HuH-7.5 (cell line): Measurements from ENCODE around the gene KCNMA1.

Source experiments
- DNase-seq: peaks from one replicate; pipeline ENCODE4 v3.0.0; 2011; ENCODE audit warnings: low spot score

KCNMA1 gene

GRCh38 chr10:77201135-77202106, 436.2 kb downstream of the KCNMA1 start:
- no peak for DNase-seq

GRCh38 chr10:77197544-77197943, 440.1 kb downstream of the KCNMA1 start:
- DNase-seq: no peak

GRCh38 chr10:77196614-77197013, 441.0 kb downstream of the KCNMA1 start:
- no peak for DNase-seq

GRCh38 chr10:77195101-77195500, 442.5 kb downstream of the KCNMA1 start:
- DNase-seq: no peak

- no peak for DNase-seq
Observed at GRCh38 chr10:77193001-77193400, 444.6 kb downstream of the KCNMA1 start.

- DNase-seq: no peak
Observed at GRCh38 chr10:77192402-77192801, 445.2 kb downstream of the KCNMA1 start.

- DNase-seq: no peak
Observed at GRCh38 chr10:77191324-77192049, 446.1 kb downstream of the KCNMA1 start.

- DNase-seq: no peak
Observed at GRCh38 chr10:77190291-77190690, 447.3 kb downstream of the KCNMA1 start.

- DNase-seq: no peak
Observed at GRCh38 chr10:77189520-77189919, 448.1 kb downstream of the KCNMA1 start.

- no peak for DNase-seq
Observed at GRCh38 chr10:77189075-77189474, 448.5 kb downstream of the KCNMA1 start.

- no peak for DNase-seq
Observed at GRCh38 chr10:77188521-77188920, 449.1 kb downstream of the KCNMA1 start.

GRCh38 chr10:77188000-77188395, 449.6 kb downstream of the KCNMA1 start:
- no peak for DNase-seq

- DNase-seq: no peak
Observed at GRCh38 chr10:77187376-77187999, 450.1 kb downstream of the KCNMA1 start.

- no peak for DNase-seq
Observed at GRCh38 chr10:77186936-77187335, 450.7 kb downstream of the KCNMA1 start.

- DNase-seq: no peak
Observed at GRCh38 chr10:77185696-77186095, 451.9 kb downstream of the KCNMA1 start.

- DNase-seq: no peak
Observed at GRCh38 chr10:77182803-77183202, 454.8 kb downstream of the KCNMA1 start.

- DNase-seq: no peak
Observed at GRCh38 chr10:77180794-77181193, 456.8 kb downstream of the KCNMA1 start.

- no peak for DNase-seq
Observed at GRCh38 chr10:77180104-77180503, 457.5 kb downstream of the KCNMA1 start.

- no peak for DNase-seq
Observed at GRCh38 chr10:77179015-77179695, 458.5 kb downstream of the KCNMA1 start.

GRCh38 chr10:77177589-77177988, 460.0 kb downstream of the KCNMA1 start:
- DNase-seq: no peak

GRCh38 chr10:77177161-77177560, 460.4 kb downstream of the KCNMA1 start:
- DNase-seq: no peak

GRCh38 chr10:77176232-77176631, 461.4 kb downstream of the KCNMA1 start:
- DNase-seq: no peak
